SK-N-SH (cell line): ENCODE data around the gene GABRB2. TPM values are rescaled to one million over a fixed set of nuclear protein-coding genes. Genes with fewer than 3 reads are reported as not detected.

Experiments used
- CTCF ChIA-PET: fragments of 300-600, 350-600 bp; formaldehyde crosslinking; extraction: SDS; loops from one replicate; lab custom pipeline; 2021; lab: Yijun Ruan, JAX
- POLR2A ChIA-PET: fragments of 350-600 bp; sonication (Branson Sonifier 250); formaldehyde crosslinking; extraction: SDS; loops from one replicate; lab custom pipeline; 2020; ENCODE audit warnings: antibody characterized with exemption, inconsistent platforms; lab: Yijun Ruan, JAX
- DNase-seq: peaks from one replicate; pipeline ENCODE4 v3.0.0; 2012
- H2AFZ ChIP-seq: fragments of 200-600 bp; sonication (generic); 2 replicates; pipeline ENCODE4 v1.8.1; 2016; ENCODE audit warnings: antibody characterized with exemption, mild to moderate bottlenecking, low read depth
- H3F3A ChIP-seq: fragments of 200-600 bp; sonication (generic); replicated peaks from 2 replicates; pipeline ENCODE3; 2016; ENCODE audit warnings: antibody characterized with exemption, mild to moderate bottlenecking; ENCODE audit not compliant: insufficient read depth
- H3K27ac ChIP-seq, 2 experiments: fragments of 200-500 bp in 1 of 2; fragments of 200-600 bp in 1 of 2; sonication (Bioruptor generic) in 1 of 2; sonication (generic), shearing (Covaris generic) in 1 of 2; 2 replicates each; pipeline versions ENCODE4 v1.5.1 to v1.6.1; 2014 to 2016; ENCODE audit warnings: low read depth in 2 of 2, inconsistent platforms in 1 of 2, low read length in 1 of 2, mild to moderate bottlenecking in 1 of 2, mixed read lengths in 1 of 2
- H3K27me3 ChIP-seq: fragments of 200-600 bp; sonication (generic), shearing (Covaris generic); 2 replicates; pipeline ENCODE4 v1.6.1; 2016; ENCODE audit warnings: mixed run types; ENCODE audit not compliant: insufficient read depth
- H3K36me3 ChIP-seq, 2 experiments: fragments of 200-500 bp in 1 of 2; fragments of 200-600 bp in 1 of 2; sonication (Bioruptor generic) in 1 of 2; sonication (generic) in 1 of 2; replicated peaks in 1 of 2; 2 replicates each; pipeline versions ENCODE3 to v1.5.1; 2014 to 2016; ENCODE audit warnings: low read length in 1 of 2, mild to moderate bottlenecking in 1 of 2; ENCODE audit not compliant: insufficient read depth in 2 of 2, control insufficient read depth in 1 of 2
- H3K4me1 ChIP-seq, 2 experiments: fragments of 200-500 bp in 1 of 2; fragments of 200-600 bp in 1 of 2; sonication (Bioruptor generic) in 1 of 2; sonication (generic), shearing (Covaris generic) in 1 of 2; 2 replicates each; pipeline versions ENCODE4 v1.5.1 to v1.6.1; 2014 to 2016; ENCODE audit warnings: low read depth in 1 of 2, low read length in 1 of 2, mixed run types in 1 of 2; ENCODE audit not compliant: insufficient read depth in 2 of 2, control insufficient read depth in 1 of 2
- H3K4me2 ChIP-seq: fragments of 200-600 bp; sonication (generic), shearing (Covaris generic); 2 replicates; pipeline ENCODE4 v1.6.1; 2017; ENCODE audit warnings: mixed run types
- H3K4me3 ChIP-seq, 2 experiments: fragments of 200-500 bp in 1 of 2; fragments of 200-600 bp in 1 of 2; sonication (Bioruptor generic) in 1 of 2; sonication (generic), shearing (Covaris generic) in 1 of 2; 2 replicates each; pipeline versions ENCODE4 v1.5.1 to v1.8.1; 2014 to 2016; ENCODE audit warnings: low read depth in 2 of 2, inconsistent platforms in 1 of 2, low read length in 1 of 2, mild to moderate bottlenecking in 1 of 2, mixed read lengths in 1 of 2, moderate library complexity in 1 of 2
- H3K79me2 ChIP-seq: fragments of 200-600 bp; sonication (generic); 2 replicates; pipeline ENCODE4 v1.8.1; 2017; ENCODE audit warnings: mild to moderate bottlenecking; ENCODE audit not compliant: insufficient read depth
- H3K9ac ChIP-seq: fragments of 200-600 bp; sonication (generic); 2 replicates; pipeline ENCODE4 v1.6.1; 2017; ENCODE audit warnings: mixed run types
- H3K9me2 ChIP-seq: fragments of 200-600 bp; sonication (generic); 2 replicates; pipeline ENCODE4 v1.6.1; 2017; ENCODE audit warnings: mixed run types
- H3K9me3 ChIP-seq: fragments of 200-600 bp; sonication (generic); 2 replicates; pipeline ENCODE4 v1.6.1; 2017; ENCODE audit warnings: mixed run types, mild to moderate bottlenecking, moderate library complexity
- H4K20me1 ChIP-seq: fragments of 200-600 bp; sonication (generic); 2 replicates; pipeline ENCODE4 v1.6.1; 2017; ENCODE audit warnings: mild to moderate bottlenecking, mixed run types; ENCODE audit not compliant: insufficient read depth
- CTCF ChIP-seq: fragments of 200-600 bp; sonication (generic); IDR thresholded peaks from 2 replicates; pipeline ENCODE4 v1.6.1; 2017; ENCODE audit warnings: antibody characterized with exemption, mild to moderate bottlenecking, moderate library complexity
- EP300 ChIP-seq, 2 experiments: IDR thresholded peaks; 2 replicates each; pipeline versions ENCODE4 v1.4.0 to v1.6.1; 2012; ENCODE audit warnings: borderline replicate concordance in 1 of 2, low read depth in 1 of 2, low read length in 1 of 2
- EZH2phosphoT487 ChIP-seq: fragments of 200-600 bp; sonication (generic); IDR thresholded peaks from 2 replicates; pipeline ENCODE4 v1.6.1; 2017; ENCODE audit warnings: low read depth, mixed run types, mild to moderate bottlenecking, antibody characterized with exemption, moderate library complexity, borderline replicate concordance
- FOXJ3 ChIP-seq: sonication (generic); formaldehyde crosslinking; IDR thresholded peaks from 2 replicates; pipeline ENCODE4 v1.5.1; 2020; ENCODE audit warnings: mild to moderate bottlenecking, missing genetic modification reagents
- GATA2 ChIP-seq: sonication (generic); formaldehyde crosslinking; IDR thresholded peaks from 2 replicates; pipeline ENCODE4 v1.5.0; 2020; ENCODE audit warnings: mild to moderate bottlenecking, missing genetic modification reagents
- MEF2A ChIP-seq: IDR thresholded peaks from 2 replicates; pipeline ENCODE4 v1.4.0; 2012; ENCODE audit warnings: low read depth, borderline replicate concordance
- MXI1 ChIP-seq: IDR thresholded peaks from 2 replicates; pipeline ENCODE4 v1.6.1; 2012; ENCODE audit warnings: mild to moderate bottlenecking, low read depth, low read length, improper control_type of control experiment
- NFIC ChIP-seq: IDR thresholded peaks from 2 replicates; pipeline ENCODE4 v1.4.0; 2012; ENCODE audit warnings: borderline replicate concordance
- PBX3 ChIP-seq: IDR thresholded peaks from 2 replicates; pipeline ENCODE4; 2012
- SIN3A ChIP-seq: IDR thresholded peaks from 2 replicates; pipeline ENCODE4 v1.6.1; 2012; ENCODE audit warnings: low read depth, mild to moderate bottlenecking, low read length, moderate library complexity, borderline replicate concordance
- TAF1 ChIP-seq: IDR thresholded peaks from 2 replicates; pipeline ENCODE4 v1.6.1; 2012; ENCODE audit warnings: low read depth, mild to moderate bottlenecking, low read length, moderate library complexity, borderline replicate concordance
- TCF12 ChIP-seq: IDR thresholded peaks from 2 replicates; pipeline ENCODE4 v1.4.0; 2012
- TEAD4 ChIP-seq: IDR thresholded peaks from 2 replicates; pipeline ENCODE4 v1.4.0; 2012; ENCODE audit warnings: mild to moderate bottlenecking, borderline replicate concordance; ENCODE audit not compliant: insufficient read depth
- USF1 ChIP-seq: IDR thresholded peaks from 2 replicates; pipeline ENCODE4 v1.4.0; 2012; ENCODE audit warnings: low read depth, borderline replicate concordance
- USF2 ChIP-seq: fragments of 150-350 bp; IDR thresholded peaks from 2 replicates; pipeline ENCODE4 v1.6.1; 2017; ENCODE audit warnings: antibody characterized with exemption, low read length, low read depth, borderline replicate concordance
- YY1 ChIP-seq: IDR thresholded peaks from 2 replicates; pipeline ENCODE4 v1.4.0; 2012; ENCODE audit warnings: low read depth, mild to moderate bottlenecking
- ZBTB33 ChIP-seq: IDR thresholded peaks from 2 replicates; pipeline ENCODE4 v1.4.0; 2012; ENCODE audit warnings: low read depth, borderline replicate concordance
- WGBS: methylation state at CpG from one replicate; pipeline ENCODE4 v1.1.6; 2017; ENCODE audit warnings: low lambda C conversion rate; 5-methylcytosine and 5-hydroxymethylcytosine counted together
- polyA plus RNA-seq, 3 experiments: library from polyadenylated mRNA; depleted of rRNA; stranded (reverse); fragments of >200 nt; gene quantifications; 2 replicates each; pipeline ENCODE4 v1.2.3, GENCODE V29; 2012

GABRB2 gene
- polyA plus RNA-seq, 1 of the 3 experiments (the other 2 are of a cell fraction), result not detected

- H2AFZ ChIP-seq, result no peak overlapping the region
- ChIA-PET POLR2A (no interaction called here), CTCF (no interaction called here)
- no peak for TF ChIP-seq EP300 (IDR thresholded peaks at IDR 0.05; ENCODE audit: borderline replicate concordance in 1 of 2, low read depth in 1 of 2, low read length in 1 of 2)
- no peak for TF ChIP-seq CTCF
- TF ChIP-seq MEF2A, result no peak
- no peak for TF ChIP-seq USF1
- TF ChIP-seq FOXJ3, result no peak
- no peak for TF ChIP-seq USF2
- no peak overlapping the region for H3K4me2 ChIP-seq
- no peak for DNase-seq
- no peaks in the 10 kb centered on the region for H3K9me2 ChIP-seq
- H3K4me3 ChIP-seq, result no peak overlapping the region
- H3F3A ChIP-seq, result no peaks in the 10 kb centered on the region
- H3K36me3 ChIP-seq, result no peaks in the 10 kb centered on the region
- no peaks in the 10 kb centered on the region for H3K27me3 ChIP-seq
- H3K9me3 ChIP-seq, result no peaks in the 10 kb centered on the region
- H3K79me2 ChIP-seq, result no peaks in the 10 kb centered on the region
- H3K27ac ChIP-seq, result no peak overlapping the region
- no peaks in the 10 kb centered on the region for H3K4me1 ChIP-seq
- H4K20me1 ChIP-seq, result no peaks in the 10 kb centered on the region
- no peak overlapping the region for H3K9ac ChIP-seq
Observed at GRCh38 chr5:161442471-161442870, 104.1 kb downstream of the GABRB2 start.

GRCh38 chr5:161432798-161433197, 113.7 kb downstream of the GABRB2 start:
- TF ChIP-seq NFIC, result no peak
- TF ChIP-seq TCF12, result no peak
- TF ChIP-seq EZH2phosphoT487, result no peak
- no peak for TF ChIP-seq YY1
- no peak for TF ChIP-seq ZBTB33
- no peak for TF ChIP-seq SIN3A
- no peak for TF ChIP-seq PBX3
- no peak for TF ChIP-seq TEAD4
- TF ChIP-seq GATA2 (CRISPR knock-in tag), result no peak
- no peak for TF ChIP-seq TAF1
- TF ChIP-seq MXI1, result no peak
- 4% methylated on average over 2 of the region's 2 CpGs for WGBS
- no peak overlapping the region for H2AFZ ChIP-seq
- H3K4me2 ChIP-seq, result no peak overlapping the region
- POLR2A ChIA-PET, result no interaction called here
- no peaks in the 10 kb centered on the region for H3K36me3 ChIP-seq
- no peaks in the 10 kb centered on the region for H3K4me1 ChIP-seq
- no peaks in the 10 kb centered on the region for H3K9me3 ChIP-seq
- H3K79me2 ChIP-seq, result no peaks in the 10 kb centered on the region
- no peaks in the 10 kb centered on the region for H4K20me1 ChIP-seq
- no peaks in the 10 kb centered on the region for H3K9me2 ChIP-seq
- no peak for DNase-seq
- H3F3A ChIP-seq, result no peaks in the 10 kb centered on the region
- H3K9ac ChIP-seq, result no peak overlapping the region
- CTCF ChIA-PET, result no interaction called here
- H3K27me3 ChIP-seq, result no peaks in the 10 kb centered on the region
- no peak overlapping the region for H3K27ac ChIP-seq
- H3K4me3 ChIP-seq, result no peak overlapping the region
